Measurements from ENCODE around the gene ANKFN1. TPM values are rescaled to one million over a fixed set of nuclear protein-coding genes. Genes with fewer than 3 reads are reported as not detected.

Gene ANKFN1
- total RNA-seq, 2 donors from 2014 or later = 3.0 to 7.3 TPM

GRCh38 chr17:56289321-56289720, 136.0 kb downstream of the ANKFN1 start:
- no peak overlapping the region for H3K27ac ChIP-seq
- H3K4me1 ChIP-seq (replicated peaks) = no peaks in the 10 kb centered on the region
- H3K36me3 ChIP-seq = no peaks in the 10 kb centered on the region
- whole genome bisulfite sequencing = 77% methylated on average over 6 of the region's 6 CpGs
- no peak overlapping the region for H3K4me3 ChIP-seq
- no peaks in the 10 kb centered on the region for H3K9me3 ChIP-seq
- TF ChIP-seq POLR2A (IDR thresholded peaks at IDR 0.05) (no peak), CTCF (IDR thresholded peaks at IDR 0.05) (no peak)
- H3K27me3 ChIP-seq (replicated peaks; ENCODE audit: insufficient read depth) = no peaks in the 10 kb centered on the region
- DNase-seq (ENCODE audit: low spot score) = no peak
- intact Hi-C loops (cut with DNase I) = no loop called here

- no peaks in the 10 kb centered on the region for H3K9me3 ChIP-seq
- H3K27ac ChIP-seq = no peak overlapping the region
- H3K36me3 ChIP-seq = no peaks in the 10 kb centered on the region
- DNase-seq (ENCODE audit: low spot score) = no peak
- intact Hi-C loops (cut with DNase I) = no loop called here
- H3K4me1 ChIP-seq (replicated peaks) = no peaks in the 10 kb centered on the region
- no peaks in the 10 kb centered on the region for H3K27me3 ChIP-seq (replicated peaks; ENCODE audit: insufficient read depth)
- TF ChIP-seq POLR2AphosphoS5 (IDR thresholded peaks at IDR 0.05) (no peak), POLR2A (IDR thresholded peaks at IDR 0.05) (no peak), CTCF (IDR thresholded peaks at IDR 0.05) (no peak)
- no peak overlapping the region for H3K4me3 ChIP-seq
- 84% methylated on average over 2 of the region's 2 CpGs for WGBS
Measured at GRCh38 chr17:56290101-56290801, 137.0 kb downstream of the ANKFN1 start.

GRCh38 chr17:56290802-56291118, 137.5 kb downstream of the ANKFN1 start:
- Histone ChIP-seq H3K4me3 (no peak overlapping the region), H3K9me3 (no peaks in the 10 kb centered on the region), H3K4me1 (replicated peaks) (no peaks in the 10 kb centered on the region), H3K27me3 (replicated peaks; ENCODE audit: insufficient read depth) (no peaks in the 10 kb centered on the region), H3K27ac (no peak overlapping the region), H3K36me3 (no peaks in the 10 kb centered on the region)
- no peak for TF ChIP-seq POLR2A (IDR thresholded peaks at IDR 0.05)
- TF ChIP-seq CTCF (IDR thresholded peaks at IDR 0.05) = no peak
- no peak for TF ChIP-seq POLR2AphosphoS5 (IDR thresholded peaks at IDR 0.05)
- 16% methylated on average over 1 of the region's 1 CpG for WGBS
- intact Hi-C loops (cut with DNase I) = no loop called here
- no peak for DNase-seq (ENCODE audit: low spot score)

- TF ChIP-seq CTCF (IDR thresholded peaks at IDR 0.05) (no peak), POLR2AphosphoS5 (IDR thresholded peaks at IDR 0.05) (no peak), POLR2A (IDR thresholded peaks at IDR 0.05) (no peak)
- WGBS = 93% methylated on average over 1 of the region's 1 CpG
- H3K9me3 ChIP-seq = no peaks in the 10 kb centered on the region
- no peak overlapping the region for H3K27ac ChIP-seq
- no peak overlapping the region for H3K4me3 ChIP-seq
- intact Hi-C loops (cut with DNase I) = no loop called here
- H3K36me3 ChIP-seq = no peaks in the 10 kb centered on the region
- no peak for DNase-seq (ENCODE audit: low spot score)
- no peaks in the 10 kb centered on the region for H3K4me1 ChIP-seq (replicated peaks)
- H3K27me3 ChIP-seq (replicated peaks; ENCODE audit: insufficient read depth) = no peaks in the 10 kb centered on the region
Measured at GRCh38 chr17:56291226-56291805, 138.0 kb downstream of the ANKFN1 start.

- Histone ChIP-seq H3K9me3 (no peaks in the 10 kb centered on the region), H3K36me3 (no peaks in the 10 kb centered on the region), H3K4me3 (no peak overlapping the region), H3K27me3 (replicated peaks; ENCODE audit: insufficient read depth) (no peaks in the 10 kb centered on the region), H3K27ac (no peak overlapping the region), H3K4me1 (replicated peaks) (no peaks in the 10 kb centered on the region)
- TF ChIP-seq CTCF (IDR thresholded peaks at IDR 0.05) (no peak), POLR2A (IDR thresholded peaks at IDR 0.05) (no peak), POLR2AphosphoS5 (IDR thresholded peaks at IDR 0.05) (no peak)
- intact Hi-C loops (cut with DNase I) = no loop called here
- DNase-seq (ENCODE audit: low spot score) = no peak
- WGBS = 24% methylated on average over 1 of the region's 1 CpG
Measured at GRCh38 chr17:56292010-56292409, 138.7 kb downstream of the ANKFN1 start.
